Measurements from ENCODE around the gene PCGF3.
A peak's percentile ranks its signal among the peaks of the same experiment; 100 is the strongest.

Gene PCGF3, protein sequence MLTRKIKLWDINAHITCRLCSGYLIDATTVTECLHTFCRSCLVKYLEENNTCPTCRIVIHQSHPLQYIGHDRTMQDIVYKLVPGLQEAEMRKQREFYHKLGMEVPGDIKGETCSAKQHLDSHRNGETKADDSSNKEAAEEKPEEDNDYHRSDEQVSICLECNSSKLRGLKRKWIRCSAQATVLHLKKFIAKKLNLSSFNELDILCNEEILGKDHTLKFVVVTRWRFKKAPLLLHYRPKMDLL

DNA sequence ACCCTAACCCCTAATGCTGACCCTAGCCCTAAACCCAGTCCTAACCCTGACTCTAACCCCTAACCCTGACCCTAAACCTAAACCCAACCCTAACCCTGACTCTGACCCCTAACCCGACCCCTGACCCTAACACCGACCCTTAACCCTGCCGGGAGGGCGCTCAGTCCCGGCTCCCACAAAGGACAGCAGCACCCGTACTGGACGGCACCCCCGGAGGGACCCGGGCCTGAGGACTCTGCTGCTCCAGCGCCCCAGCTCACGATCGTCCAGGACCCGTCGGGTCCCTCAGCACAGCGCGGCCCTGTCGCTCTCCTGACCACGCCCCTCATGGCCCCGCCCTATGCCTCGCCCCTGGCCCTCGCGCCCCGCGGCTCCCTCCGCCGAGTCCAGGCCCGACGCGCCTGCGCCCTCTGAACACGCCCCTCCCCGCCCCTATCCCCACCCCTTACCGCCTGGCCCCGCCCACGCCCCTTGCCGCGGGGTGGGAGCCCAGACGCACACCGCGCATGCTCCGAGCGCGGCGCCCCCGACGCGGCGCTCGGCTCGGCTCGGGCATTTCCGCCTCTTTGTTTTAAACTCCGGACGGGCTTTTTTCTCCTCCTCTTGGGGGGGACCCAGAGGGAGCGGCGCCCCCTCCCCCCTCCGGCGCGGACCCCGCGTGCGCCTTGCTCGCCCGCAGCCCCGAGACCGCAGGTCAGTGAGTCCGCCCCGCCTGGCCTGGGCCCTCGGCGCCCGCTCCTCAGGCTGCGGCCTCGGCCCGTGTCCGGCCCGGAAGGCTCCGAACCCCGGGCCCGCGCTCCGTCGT is at the start of gene PCGF3:
Gene PCGF3 (plus strand): TSS at position 555 of the 805 bp plus-strand sequence. CDS start 27,849 bp downstream, outside the sequence.
- peak; percentile 77 for DNase-seq

DNA sequence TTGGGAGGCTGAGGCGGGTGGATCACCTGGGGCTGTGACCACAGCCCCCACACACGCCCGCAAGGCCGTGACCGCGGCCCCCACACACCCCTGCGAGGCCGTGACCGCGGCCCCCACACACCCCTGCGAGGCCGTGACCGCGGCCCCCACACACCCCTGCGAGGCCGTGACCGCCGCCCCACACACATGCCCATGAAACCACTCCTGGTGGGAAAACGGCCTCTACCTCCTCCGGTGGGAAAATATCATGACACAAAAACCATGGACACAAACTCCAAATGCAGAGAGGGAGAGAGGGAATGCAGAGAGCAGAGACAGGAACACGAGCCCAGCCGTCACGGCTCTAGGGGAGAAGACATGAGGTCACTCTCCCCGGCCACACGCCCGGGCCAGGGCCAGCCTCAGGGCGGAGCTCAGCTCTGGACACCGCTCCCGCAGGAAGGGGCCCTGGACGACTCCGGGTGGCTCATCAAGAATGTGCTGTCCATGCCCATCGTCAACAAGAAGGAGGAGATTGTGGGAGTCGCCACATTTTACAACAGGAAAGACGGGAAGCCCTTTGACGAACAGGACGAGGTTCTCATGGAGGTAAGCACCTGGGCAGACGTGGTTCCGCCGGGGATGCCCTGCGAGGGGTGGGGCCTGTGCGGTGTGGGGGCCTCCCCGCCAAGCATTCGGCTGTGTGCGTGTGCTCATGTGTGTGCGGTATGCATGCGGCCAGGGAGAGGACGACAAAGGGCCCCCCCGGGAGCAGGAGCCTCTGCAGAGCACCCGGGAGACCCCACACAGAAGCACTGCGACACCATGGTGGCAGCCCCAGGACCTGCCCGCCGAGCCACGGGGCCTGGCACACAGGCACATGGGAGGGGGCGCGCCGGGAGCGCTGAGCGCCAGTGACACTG is 48.9 kb upstream of the PCGF3 start:
- no peak for DNase-seq

DNA sequence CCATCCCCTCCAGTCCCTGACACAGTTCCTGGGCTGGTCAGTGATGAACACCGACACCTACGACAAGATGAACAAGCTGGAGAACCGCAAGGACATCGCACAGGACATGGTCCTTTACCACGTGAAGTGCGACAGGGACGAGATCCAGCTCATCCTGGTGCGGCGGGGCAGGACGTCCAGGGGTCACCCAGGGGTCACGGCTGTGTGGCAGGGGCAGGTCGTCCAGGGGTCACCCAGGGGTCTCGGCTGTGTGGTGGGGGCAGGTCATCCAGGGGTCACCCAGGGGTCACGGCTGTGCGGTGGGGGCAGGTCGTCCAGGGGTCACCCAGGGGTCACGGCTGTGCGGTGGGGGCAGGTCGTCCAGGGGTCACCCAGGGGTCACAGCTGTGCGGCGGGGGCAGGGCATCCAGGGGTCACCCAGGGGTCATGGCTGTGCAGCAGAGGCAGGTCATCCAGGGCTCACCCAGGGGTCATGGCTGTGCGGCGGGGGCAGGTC is 48.2 kb upstream of the PCGF3 start:
- DNase-seq, result no peak

DNA sequence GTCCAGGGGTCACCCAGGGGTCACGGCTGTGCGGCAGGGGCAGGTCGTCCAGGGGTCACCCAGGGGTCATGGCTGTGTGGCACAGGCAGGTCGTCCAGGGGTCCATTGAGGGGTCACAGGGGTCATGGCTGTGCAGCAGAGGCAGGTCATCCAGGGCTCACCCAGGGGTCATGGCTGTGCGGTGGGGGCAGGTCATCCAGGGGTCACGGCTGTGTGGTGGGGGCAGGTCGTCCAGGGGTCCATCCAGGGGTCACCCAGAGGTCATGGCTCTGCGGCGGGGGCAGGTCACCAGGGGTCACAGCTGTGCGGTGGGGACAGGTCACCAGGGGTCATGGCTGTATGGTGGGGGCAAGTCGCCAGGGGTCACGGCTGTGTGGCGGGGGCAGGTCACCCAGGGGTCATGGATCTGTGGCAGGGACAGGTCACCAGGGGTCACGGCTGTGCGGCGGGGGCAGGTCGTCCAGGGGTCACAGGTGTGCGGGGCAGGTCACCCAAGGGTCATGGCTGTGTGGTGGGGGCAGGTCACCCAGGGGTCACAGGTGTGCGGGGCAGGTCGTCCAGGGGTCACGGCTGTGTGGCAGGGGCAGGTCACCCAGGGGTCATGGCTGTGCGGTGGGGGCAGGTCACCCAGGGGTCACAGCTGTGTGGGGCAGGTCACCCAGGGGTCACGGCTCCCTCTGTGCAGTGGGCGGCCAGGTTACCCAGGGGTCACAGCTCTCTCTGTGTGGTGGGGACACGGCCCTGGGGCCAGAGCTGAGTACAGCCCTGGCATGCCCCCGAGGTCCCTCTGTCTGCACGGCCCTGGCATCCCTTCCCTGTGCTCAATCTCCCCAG is 47.6 kb upstream of the PCGF3 start:
- DNase-seq, result no peak

DNA sequence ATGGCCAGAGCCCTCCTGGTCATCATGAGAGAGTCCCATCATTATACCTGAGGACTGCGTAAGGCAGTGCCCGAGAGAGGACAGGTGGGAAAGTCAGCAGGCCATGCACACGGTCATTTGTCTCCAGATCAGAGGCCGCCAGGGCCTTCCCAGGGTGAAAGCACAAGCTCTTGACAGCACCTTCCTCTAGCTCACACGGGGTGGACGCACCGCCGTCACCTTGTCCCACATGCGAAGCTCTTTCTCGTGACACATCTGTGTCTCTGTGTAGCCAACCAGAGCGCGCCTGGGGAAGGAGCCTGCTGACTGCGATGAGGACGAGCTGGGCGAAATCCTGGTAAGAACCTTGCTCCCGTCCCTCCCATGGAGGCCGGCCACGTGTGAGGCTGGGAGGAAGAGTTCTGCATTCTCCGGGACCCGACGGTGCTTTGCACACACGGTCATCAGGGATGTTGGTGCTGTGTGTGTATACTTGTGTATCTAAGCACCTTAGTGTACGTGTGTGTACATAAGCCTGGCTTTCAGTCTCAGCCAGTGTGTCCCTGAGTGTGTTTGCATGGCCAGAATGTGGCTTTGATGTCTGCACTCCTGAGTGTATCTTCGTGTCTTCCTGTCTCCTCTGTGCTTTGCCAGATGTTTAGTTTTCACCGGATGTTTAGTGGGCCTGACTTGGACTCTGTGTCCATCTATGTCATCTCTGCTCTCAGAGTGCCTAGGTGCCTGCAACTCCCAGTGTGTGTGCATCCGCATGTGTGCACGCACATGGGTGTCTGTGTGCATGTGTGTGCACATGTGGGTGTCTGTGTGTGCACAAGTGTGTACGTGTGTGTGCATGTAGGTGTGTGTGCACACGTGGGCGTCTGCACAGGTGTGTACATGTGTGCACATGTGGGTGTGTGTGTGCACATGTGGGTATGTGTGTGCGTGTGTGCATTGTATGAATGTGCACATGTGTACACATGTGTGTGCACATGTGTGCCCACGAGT is 46.7 kb upstream of the PCGF3 start:
- DNase-seq, result no peak

DNA sequence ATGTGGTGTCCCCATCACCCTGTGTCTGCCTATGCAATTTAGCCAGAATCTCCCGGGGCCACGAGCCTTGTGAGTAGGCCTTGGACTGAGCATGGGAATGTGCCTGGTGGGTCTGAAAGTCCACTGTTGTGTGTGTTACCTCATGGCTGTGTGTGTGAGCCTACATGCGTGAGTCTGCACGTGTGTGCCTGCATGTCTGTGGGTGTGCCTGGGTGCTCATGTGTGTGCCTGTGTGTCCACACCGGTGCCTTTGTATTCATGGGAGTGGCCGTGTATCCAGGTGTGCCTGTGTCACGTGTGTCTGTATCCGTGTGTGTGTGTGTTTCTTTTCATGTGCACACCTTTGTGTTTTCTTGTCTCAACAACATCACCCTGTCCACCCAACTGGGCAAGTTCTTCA is 45.8 kb upstream of the PCGF3 start:
- DNase-seq, result no peak

DNA sequence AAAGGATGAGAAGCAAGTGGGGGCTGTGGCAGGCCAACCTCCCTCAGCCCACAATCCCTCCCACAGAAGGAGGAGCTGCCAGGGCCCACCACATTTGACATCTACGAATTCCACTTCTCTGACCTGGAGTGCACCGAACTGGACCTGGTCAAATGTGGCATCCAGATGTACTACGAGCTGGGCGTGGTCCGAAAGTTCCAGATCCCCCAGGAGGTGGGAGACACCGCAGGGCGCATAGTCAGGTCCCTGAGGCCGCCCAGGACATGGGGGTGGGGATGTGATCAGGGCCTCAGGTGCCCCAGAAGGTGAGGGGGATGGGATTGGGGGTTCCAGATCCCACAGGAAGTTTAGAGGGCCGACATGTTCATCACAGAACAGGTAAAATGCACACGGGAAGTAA is 45.2 kb upstream of the PCGF3 start:
- DNase-seq, result no peak

DNA sequence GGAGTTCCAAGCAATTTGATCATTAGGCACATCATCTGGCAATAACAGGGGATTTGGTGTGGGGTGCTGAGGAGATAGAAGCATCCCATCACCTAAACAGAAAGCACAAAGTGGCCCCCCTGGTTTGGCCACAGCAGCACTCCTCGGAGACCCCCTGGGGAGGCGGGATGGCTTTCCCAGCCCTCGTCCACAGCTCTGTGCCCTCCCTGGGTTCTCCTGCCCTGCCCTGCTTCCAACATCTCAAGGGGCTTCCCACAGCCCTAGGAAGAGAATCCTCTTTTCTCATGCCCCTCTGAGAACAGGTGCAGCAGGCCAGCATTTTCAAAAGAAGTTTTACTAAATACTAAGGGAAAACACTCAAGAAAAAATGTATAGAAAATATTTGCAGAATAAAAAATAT is 44.4 kb upstream of the PCGF3 start:
- DNase-seq, result no peak

DNA sequence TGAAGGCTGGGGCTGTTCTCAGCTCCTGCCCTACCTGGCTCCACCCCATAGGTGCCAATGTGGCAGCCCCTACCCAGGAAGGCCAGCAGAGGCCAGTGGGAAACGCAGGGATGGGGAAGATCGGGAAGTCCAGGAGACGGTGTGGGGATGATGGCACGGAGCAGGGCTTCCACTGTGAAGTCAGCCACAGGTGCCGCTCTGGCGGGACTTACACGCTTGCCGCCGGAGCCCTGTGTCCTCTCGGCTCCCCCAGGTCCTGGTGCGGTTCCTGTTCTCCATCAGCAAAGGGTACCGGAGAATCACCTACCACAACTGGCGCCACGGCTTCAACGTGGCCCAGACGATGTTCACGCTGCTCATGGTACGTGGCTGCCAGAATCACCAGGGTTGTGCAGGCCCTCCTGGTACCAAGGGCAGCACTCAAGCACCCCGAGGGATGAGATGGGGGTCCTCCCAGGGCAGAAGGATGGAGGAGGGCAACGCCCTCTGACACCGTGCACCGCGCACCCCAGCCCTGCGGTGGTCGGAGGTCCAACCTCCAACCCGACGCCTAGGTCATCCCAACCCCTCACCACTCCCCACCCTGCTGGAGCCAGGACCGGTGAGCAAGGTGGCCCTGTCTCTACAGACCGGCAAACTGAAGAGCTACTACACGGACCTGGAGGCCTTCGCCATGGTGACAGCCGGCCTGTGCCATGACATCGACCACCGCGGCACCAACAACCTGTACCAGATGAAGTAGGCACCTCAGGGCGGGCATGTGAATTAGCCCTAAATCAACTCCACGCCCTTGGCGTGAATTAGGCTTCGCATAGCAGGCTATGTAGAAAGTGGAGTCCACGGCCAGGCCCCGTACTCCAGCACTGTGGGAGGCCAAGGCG is 43.5 kb upstream of the PCGF3 start:
- DNase-seq, result no peak

DNA sequence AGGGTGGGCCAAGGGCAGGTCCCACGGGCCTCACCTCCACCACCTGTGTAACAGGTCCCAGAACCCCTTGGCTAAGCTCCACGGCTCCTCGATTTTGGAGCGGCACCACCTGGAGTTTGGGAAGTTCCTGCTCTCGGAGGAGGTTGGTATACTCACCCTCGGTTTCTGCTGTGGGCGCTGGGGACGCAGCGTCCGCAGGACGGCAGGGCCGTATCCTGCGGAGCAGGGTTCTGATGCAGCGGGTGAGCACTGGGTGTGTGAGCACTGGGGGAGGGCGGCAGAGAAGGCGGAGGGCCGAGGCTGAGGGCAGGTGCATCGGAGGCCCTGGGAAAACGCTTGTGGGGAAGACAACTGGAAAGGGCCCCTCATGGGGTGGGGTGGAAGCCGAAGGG is 42.6 kb upstream of the PCGF3 start:
- DNase-seq, result no peak

DNA sequence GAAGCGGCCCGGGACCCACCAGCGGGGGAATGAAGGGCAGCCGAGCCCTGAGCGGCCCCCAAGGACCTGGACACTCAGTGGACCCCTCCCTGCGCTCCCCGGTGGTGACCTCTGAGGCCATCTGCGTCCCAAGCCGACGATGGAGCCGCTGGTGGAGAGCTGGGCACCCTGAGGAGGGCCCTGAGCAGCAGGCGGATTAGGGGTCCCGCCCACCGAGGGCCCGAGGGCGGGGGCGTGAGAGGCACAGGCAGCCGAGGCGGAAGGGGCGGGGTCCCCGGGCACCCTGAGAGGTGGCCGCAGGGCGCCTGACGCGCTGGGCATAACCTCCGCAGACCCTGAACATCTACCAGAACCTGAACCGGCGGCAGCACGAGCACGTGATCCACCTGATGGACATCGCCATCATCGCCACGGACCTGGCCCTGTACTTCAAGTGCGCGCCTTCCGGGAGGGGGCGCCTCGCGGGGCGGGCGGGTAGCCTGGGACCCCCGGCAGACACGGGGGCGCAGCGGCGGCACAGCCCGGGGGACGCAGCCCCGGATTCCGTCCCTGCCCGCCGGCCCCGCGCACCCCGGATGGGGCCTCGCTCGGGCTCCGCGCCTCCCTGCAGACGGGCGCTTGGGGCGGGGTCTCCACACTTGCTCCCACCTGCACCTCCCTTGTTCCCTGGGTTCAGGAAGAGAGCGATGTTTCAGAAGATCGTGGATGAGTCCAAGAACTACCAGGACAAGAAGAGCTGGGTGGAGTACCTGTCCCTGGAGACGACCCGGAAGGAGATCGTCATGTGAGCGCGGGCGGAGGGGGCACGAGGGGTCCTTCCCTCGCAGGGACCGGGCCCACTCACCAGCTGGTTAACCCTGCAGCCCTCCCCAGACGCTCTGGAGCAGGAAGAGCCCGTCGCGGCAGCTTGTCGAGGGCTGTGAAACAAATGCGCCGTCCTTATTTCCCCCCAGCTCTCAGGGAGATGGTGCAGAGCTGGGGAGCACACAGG is 41.9 kb upstream of the PCGF3 start:
- no peak for DNase-seq

DNA sequence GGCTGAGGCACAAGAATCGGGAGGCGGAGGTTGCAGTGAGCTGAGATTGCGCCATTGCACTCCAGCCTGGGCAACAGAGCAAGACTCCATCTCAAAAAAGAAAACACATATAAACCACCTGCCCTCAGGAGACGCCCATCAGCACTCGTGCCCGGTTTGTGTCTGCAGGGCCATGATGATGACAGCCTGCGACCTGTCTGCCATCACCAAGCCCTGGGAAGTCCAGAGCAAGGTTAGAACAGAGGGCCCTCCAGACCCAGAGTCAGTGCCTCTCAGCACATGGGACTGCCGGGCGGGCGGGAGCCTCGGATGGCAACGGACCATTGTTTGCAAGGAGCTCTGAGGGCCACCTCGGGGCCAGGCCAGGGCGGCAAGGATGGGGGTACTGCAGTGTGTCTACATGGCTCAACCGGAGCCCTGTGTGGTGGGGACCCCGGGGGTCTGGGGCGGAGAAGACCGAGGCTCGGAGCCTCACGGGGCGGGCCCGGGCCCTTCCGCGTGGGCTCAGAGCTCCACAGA is 40.9 kb upstream of the PCGF3 start:
- no peak for DNase-seq

DNA sequence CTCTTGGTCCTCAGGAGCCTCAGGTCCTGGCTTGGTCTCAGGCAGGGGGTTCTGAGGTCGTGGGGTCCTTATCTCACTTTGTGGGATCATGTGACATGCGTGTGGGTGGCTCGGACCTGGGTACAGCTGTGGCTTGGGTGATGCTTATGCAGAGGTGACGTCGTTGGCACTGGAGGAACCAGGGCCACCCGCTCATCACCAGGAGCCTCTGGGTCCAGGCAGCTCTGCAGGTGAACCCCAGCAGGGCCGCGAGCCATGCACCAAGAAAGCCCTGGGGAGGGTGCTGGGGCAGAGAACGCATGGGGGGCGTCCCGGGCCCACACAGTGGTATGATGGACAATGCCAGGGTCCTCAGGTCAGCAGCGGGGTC is 40.3 kb upstream of the PCGF3 start:
- DNase-seq, result no peak

DNA sequence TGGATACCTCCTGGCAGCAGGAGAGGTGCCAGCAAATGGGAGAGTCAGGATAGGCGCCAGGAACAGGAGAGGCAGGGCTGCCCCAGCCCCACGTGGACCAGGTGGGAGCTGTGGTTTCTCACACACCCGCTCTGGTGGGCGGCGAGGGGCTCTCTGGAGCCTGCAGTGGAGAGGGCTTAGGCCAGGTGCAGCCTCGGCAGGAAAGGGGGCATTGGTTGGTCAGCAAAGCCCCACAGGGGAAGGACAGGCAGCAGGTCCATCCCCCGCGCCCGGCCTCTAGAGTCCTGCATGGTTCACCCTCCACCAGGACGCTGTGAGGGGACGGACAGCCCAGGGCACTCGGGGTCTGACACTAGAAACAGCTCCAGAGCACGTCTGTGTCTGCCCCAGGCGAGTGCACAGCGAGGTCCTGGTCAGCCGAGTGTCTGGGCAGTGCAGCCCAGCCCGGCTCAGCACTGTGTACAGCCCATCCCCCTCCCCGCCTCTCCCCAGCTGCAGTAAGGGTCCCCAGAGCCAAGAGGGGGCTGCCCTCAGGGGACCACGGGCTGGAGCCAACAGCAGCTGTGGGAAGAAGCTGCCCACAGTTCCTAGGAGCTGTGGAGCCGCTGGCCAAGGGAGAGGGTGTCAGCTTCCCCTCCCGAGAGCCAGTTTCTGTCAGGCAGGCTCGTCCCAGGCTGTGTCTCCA is 39.7 kb upstream of the PCGF3 start:
- DNase-seq, result no peak

DNA sequence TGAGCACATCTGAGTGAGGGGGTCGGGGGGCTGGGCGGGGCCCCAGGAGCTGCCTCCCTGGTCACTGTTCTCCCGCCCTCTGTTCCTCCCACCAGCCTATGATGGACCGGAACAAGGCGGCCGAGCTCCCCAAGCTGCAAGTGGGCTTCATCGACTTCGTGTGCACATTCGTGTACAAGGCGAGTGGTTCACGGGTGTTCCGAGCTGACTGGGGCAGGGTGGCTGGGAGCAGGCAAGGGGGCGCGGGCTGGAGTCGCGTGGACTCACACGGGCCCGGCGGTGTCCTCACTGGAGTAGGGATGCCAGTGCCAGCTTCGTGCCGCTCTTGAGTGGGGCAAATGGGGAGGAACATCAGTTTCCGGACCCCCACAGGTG is 39.2 kb upstream of the PCGF3 start:
- DNase-seq, result no peak

DNA sequence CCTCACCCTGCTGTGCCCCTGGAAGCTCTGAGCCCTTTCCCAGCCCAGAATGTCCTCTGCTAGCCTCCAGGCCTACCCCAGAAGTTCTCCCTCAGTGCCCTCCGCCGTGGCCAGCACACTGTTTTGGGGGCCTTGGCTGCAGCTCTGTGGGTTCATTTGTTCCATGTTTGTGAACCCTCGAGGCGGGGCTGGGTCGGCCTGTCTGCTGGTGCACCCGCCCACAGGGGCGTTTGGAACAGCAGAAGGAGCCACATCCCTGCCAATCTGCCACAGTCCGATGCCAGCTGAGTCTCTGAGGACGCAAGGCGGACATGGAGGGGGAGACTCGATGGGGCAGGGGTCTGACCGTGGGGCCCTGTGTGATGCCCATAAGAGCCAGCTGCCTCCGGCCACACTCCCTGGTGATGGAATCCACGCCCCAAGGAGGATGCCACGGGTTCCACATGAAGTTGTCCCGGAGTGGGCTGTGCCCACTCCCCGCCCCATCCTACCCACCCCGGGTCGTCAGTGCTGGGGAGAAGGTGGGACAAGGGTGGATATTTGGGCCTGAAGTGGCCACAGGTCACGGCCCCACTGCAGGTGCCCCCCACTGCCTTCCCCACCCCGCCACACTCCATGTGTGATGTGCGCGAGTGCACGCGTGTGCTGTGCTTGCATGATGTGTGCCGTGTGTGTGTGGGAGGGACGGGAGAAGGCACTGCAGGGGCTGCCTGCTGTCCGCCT is 38.6 kb upstream of the PCGF3 start:
- DNase-seq, result no peak

DNA sequence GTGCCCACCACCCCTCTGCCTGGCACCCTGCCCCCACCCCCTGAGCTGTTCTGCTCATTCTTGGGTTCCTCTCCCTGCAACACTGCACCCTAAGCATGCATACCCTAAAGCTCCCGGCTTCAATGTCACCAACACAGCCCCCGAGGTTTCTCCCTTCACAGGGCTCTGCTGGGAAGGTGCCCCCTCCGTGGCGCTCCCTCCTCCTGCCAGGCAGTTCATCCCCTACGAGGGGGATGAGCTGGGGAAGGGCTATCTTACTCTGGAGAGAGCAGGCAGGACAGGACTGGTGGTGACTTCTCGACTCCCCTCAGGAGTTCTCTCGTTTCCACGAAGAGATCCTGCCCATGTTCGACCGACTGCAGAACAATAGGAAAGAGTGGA is 38.1 kb upstream of the PCGF3 start:
- DNase-seq, result no peak

Measured in kidney glomerular epithelial cell (primary cell).